K562 (cell line): ENCODE measurements around the gene CAMK2G.

Experiments used
- CAMTA2 ChIP-seq: fragments of 250-450 bp; sonication (Bioruptor Pico); conservative IDR thresholded peaks from 2 replicates; pipeline ENCODE4 v1.5.1; 2022
- GABPB1 ChIP-seq: sonication (generic); formaldehyde crosslinking; IDR thresholded peaks from 2 replicates; pipeline ENCODE4 v1.8.0; 2022; ENCODE audit warnings: mild to moderate bottlenecking, missing genetic modification reagents
- KLF1 ChIP-seq: fragments of 450-650 bp; IDR thresholded peaks from 2 replicates; pipeline ENCODE4 v1.6.1; 2016; ENCODE audit warnings: missing genetic modification characterization, missing compliant biosample characterization
- NR1H2 ChIP-seq: sonication (generic); formaldehyde crosslinking; IDR thresholded peaks from 2 replicates; pipeline ENCODE4 v1.4.0; 2020; ENCODE audit warnings: mild to moderate bottlenecking, missing genetic modification reagents
- PHF20 ChIP-seq: fragments of 450-650 bp; IDR thresholded peaks from 2 replicates; pipeline ENCODE4 v1.6.1; 2018; ENCODE audit not compliant: partially characterized antibody
- RBBP5 ChIP-seq: fragments of 200-600 bp; sonication (generic); IDR thresholded peaks from 2 replicates; pipeline ENCODE4 v1.6.1; 2012; ENCODE audit warnings: borderline replicate concordance, mild to moderate bottlenecking, low read length, control low read depth, inconsistent platforms; ENCODE audit not compliant: insufficient read depth, poor library complexity, severe bottlenecking
- SMARCC2 ChIP-seq: fragments of 450-650 bp; IDR thresholded peaks from 2 replicates; pipeline ENCODE4 v1.6.1; 2017; ENCODE audit warnings: antibody characterized with exemption, moderate library complexity, mild to moderate bottlenecking, low read depth
- STAT6 ChIP-seq: sonication (generic); formaldehyde crosslinking; IDR thresholded peaks from 2 replicates; pipeline ENCODE4 v1.8.1; 2023; ENCODE audit warnings: mild to moderate bottlenecking, missing genetic modification reagents
- ZBTB1 ChIP-seq: sonication (generic); formaldehyde crosslinking; IDR thresholded peaks from 2 replicates; pipeline ENCODE4 v1.8.1; 2023; ENCODE audit warnings: missing genetic modification reagents, low read depth, mild to moderate bottlenecking, borderline replicate concordance
- ZBTB11 ChIP-seq, 3 experiments: fragments of 200-800 bp in 1 of 3; fragments of 250-450 bp in 1 of 3; fragments of 450-650 bp in 1 of 3; sonication (Bioruptor Pico) in 1 of 3; sonication (Bioruptor generic) in 1 of 3; formaldehyde crosslinking in 1 of 3; IDR thresholded peaks; 2 replicates each; pipeline versions ENCODE4 v1.6.1 to v1.8.0; 2016 to 2022; ENCODE audit warnings: mild to moderate bottlenecking in 2 of 3, missing genetic modification characterization in 2 of 3, missing compliant biosample characterization in 1 of 3, moderate library complexity in 1 of 3
- ZMIZ1 ChIP-seq, 2 experiments: fragments of 150-350 bp in 1 of 2; IDR thresholded peaks; 2 replicates each; pipeline ENCODE4 v1.6.1; 2012 to 2016; ENCODE audit warnings: low read depth in 2 of 2, low read length in 2 of 2, mild to moderate bottlenecking in 1 of 2, moderate library complexity in 1 of 2
- ZNF263 ChIP-seq: sonication (generic); formaldehyde crosslinking; IDR thresholded peaks from 2 replicates; pipeline ENCODE4 v1.8.0; 2022; ENCODE audit warnings: mild to moderate bottlenecking, missing genetic modification reagents, borderline replicate concordance
- ZNF408 ChIP-seq: fragments of 250-450 bp; sonication (Bioruptor Pico); IDR thresholded peaks from 2 replicates; pipeline ENCODE4 v1.4.0; 2020; ENCODE audit warnings: low read depth, mild to moderate bottlenecking, moderate library complexity
- ZNF592 ChIP-seq: fragments of 450-650 bp; IDR thresholded peaks from 2 replicates; pipeline ENCODE4 v1.6.1; 2017; ENCODE audit warnings: antibody characterized with exemption, mild to moderate bottlenecking

- TF ChIP-seq ZBTB1 (CRISPR knock-in tag): no peak
- no peak for TF ChIP-seq KLF1 (tag)
- TF ChIP-seq GABPB1 (CRISPR knock-in tag): no peak
- no peak for TF ChIP-seq ZNF592
- no peak for TF ChIP-seq STAT6
- no peak for TF ChIP-seq SMARCC2
- no peak for TF ChIP-seq NR1H2 (CRISPR knock-in tag)
- no peak for TF ChIP-seq RBBP5
- no peak for TF ChIP-seq ZMIZ1 (IDR thresholded peaks at IDR 0.05; ENCODE audit: low read depth in 2 of 2, low read length in 2 of 2)
- TF ChIP-seq ZBTB11 (CRISPR knock-in tag; IDR thresholded peaks at IDR 0.05): no peak
- TF ChIP-seq ZNF263 (CRISPR knock-in tag): no peak
- no peak for TF ChIP-seq PHF20
- TF ChIP-seq CAMTA2 (CRISPR knock-in tag): no peak
- TF ChIP-seq ZNF408 (CRISPR knock-in tag): no peak
These were observed 73.6 kb downstream of the CAMK2G start for GRCh38 chr10:73800560-73801252.
